GM19455 (cell line): ENCODE results near the gene AKR1B1.

Source experiments
- ATAC-seq: cut with Tn5 transposase; IDR thresholded peaks from one replicate; pipeline ENCODE4 v1.9.1; 2021; ENCODE audit not compliant: unreplicated experiment

AKR1B1 gene

DNA sequence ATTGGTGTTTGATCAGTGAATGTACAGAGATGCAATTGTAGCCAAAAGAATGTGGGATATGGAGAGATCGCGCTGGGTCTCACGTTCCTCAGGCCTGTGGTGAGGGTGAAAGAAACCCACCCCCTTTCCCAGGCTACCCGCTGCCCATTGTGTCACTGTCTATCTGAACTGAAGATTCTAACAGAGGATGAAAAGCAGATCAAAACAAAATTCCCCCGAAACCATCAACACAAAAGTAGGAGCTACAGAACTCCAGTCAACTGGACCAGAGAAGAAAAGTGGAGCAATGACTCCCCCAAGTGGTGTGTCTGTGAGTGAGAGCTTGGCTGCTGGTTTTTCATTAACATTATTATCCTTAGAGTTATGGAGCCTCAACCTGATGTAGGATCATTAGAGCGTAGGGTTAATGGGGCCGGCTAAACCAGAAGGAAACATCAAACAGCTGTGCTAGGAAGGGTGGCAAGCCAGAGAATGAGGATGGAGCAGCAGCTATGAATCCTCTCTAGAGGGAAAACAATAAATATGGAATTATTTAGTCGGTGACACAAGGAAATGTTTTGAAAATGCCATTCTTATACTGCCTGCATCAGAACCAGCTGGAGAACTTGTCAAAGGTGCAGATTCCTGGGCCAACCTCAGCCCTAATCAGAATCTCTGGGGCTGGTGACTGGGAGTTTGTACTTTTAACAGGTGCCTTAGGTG, 38.3 kb downstream of the AKR1B1 start:
- no peak for ATAC-seq

DNA sequence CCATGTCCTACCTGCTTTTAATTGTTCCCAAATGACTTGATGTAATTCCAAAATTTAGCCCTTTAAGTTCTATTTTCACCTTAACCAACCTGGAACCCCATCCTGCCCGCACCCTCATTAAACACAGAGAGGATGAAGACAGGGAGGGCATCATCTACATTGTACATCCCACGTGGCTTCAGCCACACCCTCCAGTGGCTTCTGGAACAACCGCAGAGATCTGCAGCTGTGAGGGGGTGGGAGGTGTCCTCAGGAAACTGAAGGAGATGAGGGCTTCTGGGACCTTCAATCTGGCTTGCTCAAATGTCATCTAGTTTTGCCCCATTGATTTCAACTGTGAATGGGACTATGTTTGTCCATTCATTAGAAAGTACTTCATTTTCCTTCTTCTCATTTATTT, 39.0 kb downstream of the AKR1B1 start:
- no peak for ATAC-seq

DNA sequence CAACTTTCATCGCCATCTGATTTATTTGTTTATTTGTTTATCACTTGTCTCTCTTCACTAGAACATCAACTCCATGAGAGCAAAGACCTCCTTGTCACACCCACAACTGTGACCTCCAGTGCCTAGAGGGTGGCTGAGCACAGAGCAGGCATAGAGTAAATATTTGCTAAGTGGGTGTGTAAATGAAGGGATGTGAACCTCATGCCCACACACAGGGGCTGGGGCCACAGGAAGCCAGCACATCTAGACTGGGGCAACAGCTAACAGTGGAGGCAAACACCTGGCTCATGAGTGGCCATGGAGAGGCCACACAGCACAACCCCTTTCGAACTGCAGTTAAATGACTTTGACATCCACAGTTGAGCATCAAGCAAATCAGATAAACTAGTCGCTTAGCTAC, 39.8 kb downstream of the AKR1B1 start:
- ATAC-seq, result no peak

DNA sequence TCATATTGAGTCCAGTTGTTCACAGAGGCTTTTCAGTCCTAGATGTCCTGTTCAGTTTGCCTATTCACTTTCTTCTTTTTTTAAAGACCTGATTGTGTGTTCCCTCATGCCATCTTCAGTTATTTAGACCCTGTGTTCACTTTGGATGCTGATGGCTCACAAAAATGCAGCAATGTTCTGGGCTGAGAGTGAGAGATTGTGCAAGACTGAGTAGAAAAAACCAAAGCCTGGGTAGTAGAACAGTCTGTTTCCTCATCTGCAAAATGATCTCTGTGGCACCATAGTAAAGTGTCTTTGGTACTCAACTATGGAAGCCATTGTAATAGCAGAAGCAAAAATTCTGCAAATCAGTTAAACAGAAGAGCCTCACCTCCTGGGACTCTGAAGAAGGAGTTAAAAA, 43.2 kb downstream of the AKR1B1 start:
- no peak for ATAC-seq

DNA sequence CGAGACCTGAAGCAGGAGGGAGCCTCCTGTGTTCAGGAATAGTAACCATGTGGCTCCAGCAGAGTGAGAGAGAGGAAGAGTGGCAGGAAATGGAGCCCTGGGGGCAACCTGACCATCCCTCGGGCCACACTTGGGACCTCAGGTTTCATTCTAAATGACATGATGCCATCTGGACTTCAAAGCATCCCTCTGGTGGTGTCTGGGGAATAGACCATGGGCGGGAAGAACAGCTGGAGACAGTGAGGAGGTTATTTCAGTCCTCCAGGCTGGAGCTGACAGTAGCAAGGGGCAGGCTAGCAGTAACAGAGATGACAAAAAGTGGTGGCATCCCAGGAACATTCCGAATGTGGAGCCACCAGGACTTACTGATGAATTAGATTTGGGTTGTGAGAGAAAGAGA, 44.8 kb downstream of the AKR1B1 start:
- ATAC-seq, result no peak

DNA sequence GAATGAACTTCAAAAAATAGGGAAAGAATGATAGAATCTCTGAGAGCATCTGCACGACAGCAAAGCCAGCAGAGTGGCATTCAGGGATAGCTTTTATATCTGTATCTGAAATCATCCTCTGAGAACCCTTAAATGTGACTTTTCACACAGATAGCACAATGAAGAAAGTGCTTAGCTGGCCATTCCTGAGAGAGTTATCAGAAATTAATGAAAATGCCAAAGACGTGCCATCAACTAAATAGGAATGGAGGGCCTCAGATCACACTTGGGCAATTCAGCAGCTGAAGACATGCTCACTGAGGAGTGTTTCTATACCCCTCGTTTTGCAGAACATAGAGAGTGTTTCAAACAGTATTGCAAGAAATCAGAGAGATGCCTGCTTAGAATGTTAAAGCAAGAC, 51.6 kb downstream of the AKR1B1 start:
- no peak for ATAC-seq

DNA sequence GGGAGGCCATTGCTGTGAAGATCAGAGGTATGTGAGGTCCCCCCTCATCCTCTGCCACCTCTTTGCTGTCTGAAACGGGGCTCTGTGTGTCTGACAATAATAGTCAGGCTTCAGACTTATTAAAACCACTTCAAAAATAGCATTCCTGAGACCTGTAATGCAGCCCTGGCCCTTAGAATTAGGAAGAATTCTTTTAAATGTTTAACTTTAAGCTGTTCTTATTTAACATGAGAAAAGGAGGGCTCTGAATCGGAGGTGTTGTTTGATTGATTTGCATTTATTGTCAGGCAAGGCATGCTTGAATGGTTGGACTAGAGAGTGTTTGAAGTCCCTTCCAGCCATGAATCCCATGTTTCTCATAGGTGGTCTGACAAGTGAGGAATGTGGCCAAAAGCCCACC, 52.5 kb downstream of the AKR1B1 start:
- ATAC-seq, result no peak

DNA sequence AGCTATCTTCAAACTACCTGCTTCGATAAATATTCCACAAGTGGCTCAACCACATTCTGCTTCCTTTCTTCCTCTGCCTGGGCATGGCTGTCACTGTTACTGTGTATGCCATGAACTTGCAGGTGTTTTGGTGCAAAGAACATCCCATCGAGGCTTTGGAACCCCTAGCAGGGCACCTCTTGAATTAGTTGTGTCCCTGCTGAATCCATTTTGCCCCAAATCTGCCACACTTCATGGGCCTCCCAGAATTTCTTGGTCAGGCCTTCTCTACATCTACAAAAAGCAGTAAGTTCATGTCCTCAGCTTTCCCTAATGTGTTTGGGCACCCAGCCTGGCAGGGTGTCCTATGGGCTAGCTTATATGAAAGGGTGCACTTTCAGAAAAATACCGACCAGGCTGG, 53.6 kb downstream of the AKR1B1 start:
- no peak for ATAC-seq

DNA sequence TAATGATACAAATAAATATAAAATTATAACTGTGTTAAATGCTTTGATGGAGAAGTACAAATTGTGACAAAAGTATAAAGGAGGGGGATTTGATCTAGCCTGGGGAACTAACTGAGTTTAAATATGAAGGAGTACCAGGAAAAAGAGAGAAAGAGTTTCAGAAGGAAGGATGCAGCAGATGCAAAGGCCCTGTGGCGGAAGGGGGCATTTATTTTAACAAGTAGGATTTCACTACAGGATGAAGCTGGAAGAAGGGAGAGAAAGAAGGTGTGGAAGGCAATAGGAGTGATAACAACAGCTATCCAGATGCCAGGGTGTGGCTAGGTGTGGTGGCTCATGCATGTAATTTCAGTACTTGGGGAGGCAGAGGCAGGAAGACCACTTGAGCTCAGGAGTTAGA, 55.8 kb downstream of the AKR1B1 start:
- no peak for ATAC-seq

DNA sequence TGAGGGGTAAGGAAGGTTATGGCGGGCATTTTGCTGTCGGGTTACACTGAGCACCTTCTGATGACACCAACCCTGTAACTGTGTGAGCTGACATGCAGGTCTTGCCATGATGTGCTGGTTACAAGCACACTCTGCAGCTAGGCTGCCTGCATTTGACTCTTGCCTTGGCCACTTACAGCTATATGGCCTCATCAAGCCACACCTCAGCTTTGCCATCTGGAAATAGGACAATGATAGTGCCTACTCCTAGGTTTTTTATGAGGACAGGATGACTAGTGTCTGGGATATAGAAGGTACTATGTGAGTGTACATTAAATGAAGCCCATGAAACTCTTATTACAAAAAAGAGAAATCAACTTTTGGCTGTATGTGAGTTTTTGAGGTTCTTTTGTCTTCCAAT, 58.0 kb downstream of the AKR1B1 start:
- ATAC-seq, result no peak

DNA sequence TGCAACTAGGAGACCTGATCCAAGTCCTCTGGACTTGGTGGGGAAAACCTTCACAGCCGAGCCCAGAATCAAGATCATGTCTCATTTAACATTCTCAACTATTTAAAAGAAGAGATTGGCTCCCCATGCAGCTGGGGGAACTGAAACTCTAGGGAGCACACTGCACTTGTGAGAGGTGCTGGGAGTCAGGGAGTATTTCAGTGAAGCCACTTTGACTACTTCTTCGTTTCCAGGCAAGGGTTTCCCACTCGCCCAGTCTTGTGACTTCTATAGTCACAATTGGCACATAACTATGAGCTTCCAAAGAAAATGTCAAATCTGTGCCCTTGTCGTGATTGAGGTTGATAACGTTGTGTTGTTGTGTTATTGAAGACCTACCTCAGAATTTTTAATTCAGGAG, 62.9 kb downstream of the AKR1B1 start:
- no peak for ATAC-seq

DNA sequence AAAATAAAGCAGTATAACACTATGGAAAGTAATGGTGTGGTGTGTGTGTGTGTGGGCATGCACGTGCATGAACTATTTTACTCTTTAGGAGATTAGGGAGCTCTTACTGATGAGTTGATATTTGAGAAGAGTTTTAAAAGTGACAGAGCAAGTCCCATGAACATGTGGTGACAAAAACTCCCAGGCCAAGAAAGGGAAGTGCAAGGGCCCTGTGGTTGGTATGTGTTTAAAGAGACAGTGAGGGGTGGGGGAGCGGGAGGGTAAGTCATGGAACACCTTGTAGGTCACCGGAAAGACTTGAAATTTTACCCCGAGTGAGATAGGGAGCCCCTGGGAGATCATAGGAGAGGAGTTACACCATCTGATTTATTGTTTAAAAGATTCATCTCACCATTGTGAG, 63.3 kb downstream of the AKR1B1 start:
- ATAC-seq, result no peak

DNA sequence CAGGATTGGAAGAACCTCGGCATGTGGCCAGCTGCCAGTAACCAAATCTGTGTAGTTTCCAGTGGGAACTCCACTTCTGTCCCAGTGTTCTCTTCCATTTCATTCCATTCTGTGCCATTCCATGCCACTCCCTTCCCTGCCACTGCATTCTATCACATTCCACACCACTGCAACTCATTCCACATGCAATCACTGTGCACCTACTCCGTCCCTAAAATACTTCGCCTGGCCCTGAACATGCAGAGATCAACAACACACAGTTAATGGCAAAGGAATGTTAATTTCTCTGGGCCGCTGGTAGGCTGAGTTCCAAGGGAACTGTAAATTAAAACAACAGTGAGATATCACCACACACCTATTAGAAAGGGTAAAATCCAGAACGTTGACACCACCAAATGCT, 64.8 kb downstream of the AKR1B1 start:
- ATAC-seq, result no peak
